Superior temporal gyrus (tissue), 1 donor: ENCODE data around the gene VDR.
A peak's percentile ranks its signal among the peaks of the same experiment; 100 is the strongest.

Experiments used
- DNase-seq: peaks from one replicate; pipeline ENCODE4 v3.0.0-alpha.2; 2016; ENCODE audit errors: extremely low spot score

VDR gene

GRCh38 chr12:47904713-47905709 lies at the start of gene VDR:
Gene VDR (minus strand): TSS chr12:47904994. CDS start chr12:47879113, 25,881 bp downstream.
- DNase-seq = no peak

DNA sequence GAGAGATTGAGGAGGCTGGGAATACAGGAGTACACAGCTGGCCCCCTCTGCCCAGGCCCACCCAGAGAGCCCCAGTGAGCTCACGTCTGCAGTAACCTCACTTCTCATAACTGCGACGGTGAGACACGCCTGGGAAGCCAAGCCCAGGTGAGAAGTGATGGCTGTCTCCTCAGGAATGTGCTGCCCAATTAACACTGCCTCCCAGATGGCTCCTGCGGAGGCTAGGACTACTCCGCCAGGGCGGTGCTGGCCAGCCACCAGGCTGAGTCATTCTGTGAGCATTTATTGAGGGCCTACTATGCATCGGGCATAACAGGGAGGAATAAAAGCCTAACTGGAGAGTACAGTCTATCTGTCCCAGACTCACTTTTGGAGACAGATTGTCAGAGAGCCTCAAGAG lies 49.3 kb upstream of the VDR start:
- no peak for DNase-seq

GRCh38 chr12:47950856-47951468 lies 46.2 kb upstream of the VDR start:
- DNase-seq = no peak

GRCh38 chr12:47949441-47950341 lies 44.9 kb upstream of the VDR start:
- DNase-seq = peak; percentile 35

GRCh38 chr12:47947341-47947740 lies 42.5 kb upstream of the VDR start:
- DNase-seq = no peak

- no peak for DNase-seq
Observed at GRCh38 chr12:47946413-47947323, 41.9 kb upstream of the VDR start.

GRCh38 chr12:47945341-47945728 lies 40.5 kb upstream of the VDR start:
- no peak for DNase-seq

DNA sequence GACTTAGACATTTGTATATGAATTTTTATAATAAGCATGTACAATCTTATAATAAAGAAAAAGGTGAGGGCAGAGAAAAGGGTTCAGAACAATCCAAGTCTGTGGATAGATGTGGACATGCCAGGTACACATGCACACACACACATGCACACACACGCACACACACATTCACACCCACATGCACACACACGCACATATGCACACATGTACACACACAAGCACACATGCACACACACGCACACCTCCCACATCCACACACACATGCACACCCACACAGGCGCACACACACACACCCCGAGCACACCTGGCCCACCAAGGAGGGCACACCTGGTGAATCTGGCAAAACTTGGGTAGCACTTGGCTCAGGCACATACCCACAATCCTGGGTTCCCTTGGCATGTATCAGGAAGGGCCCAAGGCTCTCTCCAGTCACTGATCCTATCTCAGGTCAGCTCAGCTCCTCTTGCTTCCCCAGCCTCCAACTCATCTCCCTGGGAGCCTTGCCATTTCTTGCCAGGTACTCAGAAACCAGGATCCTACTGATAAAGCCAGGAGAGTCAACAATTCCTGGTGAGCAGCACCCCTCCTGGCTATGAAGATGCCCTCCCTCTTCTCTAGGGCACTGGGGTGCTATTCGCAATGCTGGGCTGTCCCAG lies 40.0 kb upstream of the VDR start:
- no peak for DNase-seq

DNA sequence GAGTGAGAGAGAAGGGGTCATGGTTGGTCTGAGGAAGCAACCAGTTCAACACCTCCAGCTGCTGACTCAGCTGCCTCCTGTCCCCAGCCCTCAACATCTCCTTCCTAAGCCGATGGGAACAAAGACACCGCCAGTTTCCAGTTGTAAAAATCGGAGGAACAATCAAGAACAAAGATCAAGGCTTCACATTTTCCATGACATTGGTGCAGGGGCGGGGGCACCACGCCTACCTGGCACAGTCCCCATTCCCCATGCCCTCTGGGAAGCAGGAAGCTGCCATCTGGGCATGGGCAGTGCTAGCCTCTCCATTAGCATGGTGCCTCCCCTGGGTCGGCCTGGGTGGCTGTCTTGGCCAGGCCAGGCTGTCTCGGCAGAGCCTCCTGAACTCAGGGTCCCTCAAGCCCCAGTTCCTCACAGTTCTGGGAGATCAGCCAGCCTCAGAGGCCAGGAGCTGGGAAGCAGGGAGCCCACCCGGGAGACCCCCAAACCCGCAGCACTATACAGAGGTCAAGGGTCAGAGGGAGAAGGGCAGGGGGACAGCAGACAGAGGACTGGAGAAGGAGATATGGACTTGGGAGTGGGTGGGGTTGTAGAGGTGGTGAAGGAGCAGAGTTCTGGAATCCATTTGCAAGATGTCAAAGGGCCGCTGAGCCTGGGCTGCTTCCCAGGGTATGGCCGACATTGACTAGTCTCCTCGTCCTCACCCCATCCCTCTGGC lies 39.0 kb upstream of the VDR start:
- DNase-seq = no peak

DNA sequence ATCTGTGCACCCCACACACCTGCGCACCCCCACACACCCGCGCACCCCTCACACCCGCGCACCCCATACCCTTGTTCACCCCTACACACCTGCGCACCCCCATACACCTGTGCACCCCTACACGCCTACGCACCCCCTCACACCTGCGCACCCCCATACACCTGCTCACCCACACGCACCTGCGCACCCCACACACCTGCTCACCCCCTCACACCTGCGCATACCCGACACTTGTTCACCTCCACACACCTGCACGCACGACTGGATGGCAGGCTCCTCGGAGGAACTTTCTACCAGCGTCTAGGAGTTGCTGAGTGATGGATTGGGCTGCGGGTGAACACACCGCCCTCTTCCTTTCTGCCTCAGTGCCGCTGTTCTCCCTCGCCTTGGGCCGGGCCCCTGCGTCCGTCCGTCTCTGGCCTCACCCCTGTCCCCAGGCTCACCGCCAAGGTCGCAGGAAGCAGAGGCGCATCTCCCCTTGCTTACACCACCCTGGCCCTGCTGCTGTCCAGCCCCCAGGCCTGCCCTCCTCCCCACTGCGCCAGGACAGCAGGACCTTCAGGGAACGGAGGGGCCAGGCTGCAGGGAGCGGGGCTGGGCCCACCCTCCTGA lies 37.9 kb upstream of the VDR start:
- no peak for DNase-seq

DNA sequence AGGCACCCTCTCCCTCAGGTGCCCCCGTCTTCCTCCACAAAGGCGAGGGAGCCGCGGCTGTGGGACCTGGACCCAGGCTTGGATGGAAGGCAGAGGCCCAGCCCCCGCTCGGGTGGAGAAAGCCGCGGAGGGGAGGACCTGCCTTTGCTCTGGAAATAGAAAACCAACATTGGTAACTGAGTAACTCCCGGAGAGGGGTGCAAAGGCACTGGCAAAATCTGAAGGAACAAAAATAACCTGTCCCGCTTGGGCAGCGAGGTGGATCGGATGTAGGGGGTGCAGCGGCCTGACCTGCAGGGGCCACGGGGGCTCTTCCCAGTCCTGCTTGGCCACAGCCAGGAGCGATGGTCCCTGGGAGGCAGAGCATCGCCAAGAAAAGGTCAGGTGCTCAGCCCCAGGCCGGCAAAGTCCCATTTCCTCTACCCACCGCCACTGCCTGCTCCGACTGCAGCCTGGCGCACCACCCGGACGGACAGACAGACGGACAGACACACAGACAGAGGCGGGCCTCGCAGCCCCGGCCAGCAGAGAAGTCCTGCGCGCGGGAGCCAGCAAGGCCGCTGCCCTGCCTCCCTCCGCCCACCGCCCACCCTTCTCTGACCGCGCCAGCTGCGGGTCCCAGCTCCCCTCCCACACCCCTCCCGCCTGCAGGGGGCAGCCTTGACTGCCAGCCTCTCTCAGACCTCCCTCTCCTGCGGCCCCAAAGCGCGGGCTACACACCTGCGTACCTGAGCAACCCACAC lies 37.2 kb upstream of the VDR start:
- no peak for DNase-seq

- no peak for DNase-seq
Observed at GRCh38 chr12:47941475-47941780, 36.6 kb upstream of the VDR start.

GRCh38 chr12:47940773-47941474 lies 36.1 kb upstream of the VDR start:
- DNase-seq = no peak

DNA sequence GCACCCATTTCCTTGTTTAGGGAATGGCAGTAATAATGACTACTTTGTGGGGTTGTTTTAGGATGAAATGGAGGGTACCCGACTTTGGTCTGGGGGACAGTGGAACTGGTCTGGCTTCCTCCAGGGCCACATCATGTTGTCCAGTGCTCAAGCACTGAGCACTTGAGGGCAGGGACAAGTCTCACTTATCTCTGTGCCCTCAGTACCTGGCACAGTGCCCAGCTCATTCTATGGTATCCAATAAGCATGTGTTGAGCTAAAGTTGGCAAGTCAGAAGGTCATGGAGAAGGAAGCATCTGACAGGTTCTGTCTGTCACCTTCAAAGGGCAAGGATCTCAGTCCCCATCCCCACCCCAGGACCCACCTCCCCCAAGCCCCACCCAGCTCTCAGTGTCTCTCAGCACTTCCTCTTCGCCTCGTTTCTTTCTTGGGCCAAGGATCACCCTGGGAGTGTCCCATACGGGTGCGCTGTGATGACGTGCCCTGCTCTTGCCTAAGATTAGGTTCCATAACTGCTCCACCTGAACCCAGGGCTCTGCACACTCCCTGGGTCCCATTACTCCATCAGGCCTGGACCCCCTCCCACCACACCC lies 34.3 kb upstream of the VDR start:
- no peak for DNase-seq

DNA sequence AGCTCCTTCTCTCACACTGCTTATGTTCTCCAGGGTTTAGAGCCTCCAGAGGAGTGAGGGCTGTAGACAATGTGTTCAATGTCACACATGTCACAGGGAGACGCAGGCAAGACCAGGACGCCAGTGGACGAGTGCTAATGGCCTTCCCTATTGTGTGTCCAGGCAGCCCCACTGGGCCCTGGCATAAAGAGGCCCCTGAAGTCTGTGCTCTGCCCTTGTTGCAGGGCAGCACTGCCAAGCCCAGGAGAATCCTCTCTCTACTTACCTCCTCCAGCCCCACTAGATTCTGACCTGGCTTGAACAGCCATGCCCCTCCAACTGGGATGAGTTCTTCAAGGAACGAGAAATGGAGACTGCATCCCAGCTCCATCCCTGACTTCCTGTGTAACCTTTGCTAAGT lies 33.8 kb upstream of the VDR start:
- DNase-seq = no peak

GRCh38 chr12:47938093-47938492 lies 33.3 kb upstream of the VDR start:
- no peak for DNase-seq

- no peak for DNase-seq
Observed at GRCh38 chr12:47935184-47935583, 30.4 kb upstream of the VDR start.

DNA sequence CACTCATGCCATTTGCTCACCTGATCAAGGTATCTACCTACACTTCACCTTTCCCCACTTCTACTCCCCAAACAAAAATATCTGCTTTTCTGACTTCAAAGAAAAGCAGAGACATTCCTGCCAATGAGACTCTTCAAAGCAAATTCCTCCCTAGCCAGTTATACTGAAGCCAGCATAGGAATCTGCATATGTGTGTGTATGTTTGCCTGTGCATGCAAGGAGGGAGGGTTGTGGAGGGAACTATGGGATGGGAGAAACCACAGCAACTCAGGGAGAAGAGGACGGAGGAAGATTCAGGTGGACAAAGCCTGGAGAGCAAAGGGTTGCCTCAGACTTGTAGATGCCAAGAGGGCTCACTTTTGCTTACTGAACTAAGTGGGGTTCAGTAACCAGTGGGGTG lies 26.4 kb upstream of the VDR start:
- no peak for DNase-seq
